Inflammatory macrophage treated with lipopolysaccharide for 1 hour (primary cell): ENCODE measurements around the gene RARRES2.

Experiments
- DNase-seq, 2 donors: peaks; one replicate each; pipeline ENCODE4 v3.0.0-alpha.2; 2020 to 2022

The RARRES2 gene

DNA sequence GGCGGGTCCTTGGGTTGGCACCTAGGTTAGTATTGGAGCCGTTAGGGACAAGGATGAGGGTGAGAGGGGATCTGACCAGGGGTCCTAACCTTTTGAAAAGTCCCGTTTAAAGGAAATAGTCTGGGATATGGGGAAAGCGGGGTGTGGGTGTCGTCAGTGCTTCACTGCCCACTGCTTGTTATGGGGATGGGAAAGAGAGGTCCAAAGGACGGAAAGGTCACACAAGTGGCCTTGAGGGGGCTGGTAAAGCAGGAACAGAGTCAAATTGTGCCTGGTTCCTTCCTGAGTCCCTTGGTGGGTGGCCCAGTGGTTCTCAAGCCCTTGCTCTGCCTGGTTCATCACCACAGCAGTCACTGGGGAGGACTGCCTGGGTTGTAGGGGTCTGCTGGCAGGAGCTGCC, 35.1 kb upstream of the RARRES2 start:
- no peak for DNase-seq

DNA sequence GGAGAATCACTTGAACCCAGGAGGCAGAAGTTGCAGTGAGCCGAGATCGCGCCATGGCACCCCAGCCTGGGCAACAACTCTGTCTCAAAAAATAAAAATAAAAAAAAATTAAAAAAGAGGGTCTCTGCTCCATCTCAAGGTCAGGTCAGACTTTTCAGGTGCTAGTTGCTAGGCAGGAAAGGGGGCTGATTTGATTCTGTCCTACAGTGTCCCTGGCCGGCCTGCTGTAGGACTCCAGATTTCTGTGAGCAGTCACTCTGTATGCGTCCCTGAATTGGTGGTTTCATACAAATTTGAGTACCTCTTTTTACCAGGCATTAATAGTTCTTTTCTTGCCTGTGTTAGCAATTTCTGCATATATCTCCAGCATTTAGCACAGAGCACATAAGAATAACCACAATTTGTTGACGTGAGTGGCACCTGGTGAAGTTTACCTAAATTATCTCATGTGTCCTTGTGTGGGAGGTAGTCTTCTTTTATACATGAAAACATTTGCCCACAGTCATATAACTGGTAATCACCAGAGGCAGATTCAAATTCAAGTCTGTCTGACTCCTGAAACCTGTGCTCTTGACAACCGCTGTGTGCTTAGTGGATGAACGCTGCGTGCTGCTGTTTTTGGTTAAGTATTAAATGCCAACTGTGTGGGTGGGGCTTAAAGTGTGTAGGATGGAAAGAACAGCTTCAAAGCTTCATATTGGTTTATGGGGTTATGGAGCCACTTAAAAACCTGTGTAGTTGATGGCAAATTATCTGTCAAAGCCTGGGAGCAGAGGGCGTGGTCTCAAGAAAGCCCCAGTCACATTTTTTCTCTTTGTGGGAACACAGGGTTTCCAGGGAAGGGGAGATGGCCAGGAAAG, 34.5 kb upstream of the RARRES2 start:
- no peak for DNase-seq

DNA sequence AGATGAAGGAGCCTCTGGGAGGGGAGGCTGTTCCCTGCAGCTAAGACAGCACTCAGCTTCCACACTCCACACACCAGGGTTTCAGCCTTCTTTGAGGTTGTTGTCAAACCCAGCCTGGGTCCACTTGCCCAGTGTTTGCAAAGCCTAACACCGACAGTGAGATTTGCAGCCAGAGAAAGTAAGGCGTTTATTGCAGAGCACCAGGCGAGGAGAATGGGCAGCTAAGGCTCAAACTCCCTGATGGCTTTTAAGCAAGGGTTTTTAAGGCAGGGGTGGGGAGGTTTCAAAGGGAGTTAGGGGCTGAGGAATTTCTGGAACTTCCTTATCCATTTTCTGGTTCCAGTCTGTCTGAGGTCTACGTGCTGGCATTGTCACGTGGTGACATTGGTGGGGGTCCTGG, 33.0 kb upstream of the RARRES2 start:
- DNase-seq: no peak

DNA sequence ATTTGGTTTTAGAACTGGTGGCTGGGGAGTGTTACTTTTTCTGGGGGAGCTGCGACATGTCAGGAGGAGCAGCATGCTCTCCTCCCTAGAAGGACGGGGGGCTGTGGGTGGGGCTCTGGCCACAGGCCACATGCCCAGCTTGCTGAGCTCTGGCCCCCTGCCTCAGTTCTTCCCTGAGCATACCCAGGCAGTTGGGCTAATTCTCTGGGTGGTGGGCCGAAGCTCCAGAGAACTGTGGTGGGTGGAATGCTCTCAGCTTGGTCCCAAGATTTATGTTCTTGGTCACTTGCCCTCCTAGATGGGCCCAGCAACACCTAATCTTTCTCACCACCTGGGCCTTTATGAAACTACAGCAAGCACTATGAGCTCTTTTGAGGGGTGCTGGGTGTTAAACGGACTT, 32.6 kb upstream of the RARRES2 start:
- no peak for DNase-seq

DNA sequence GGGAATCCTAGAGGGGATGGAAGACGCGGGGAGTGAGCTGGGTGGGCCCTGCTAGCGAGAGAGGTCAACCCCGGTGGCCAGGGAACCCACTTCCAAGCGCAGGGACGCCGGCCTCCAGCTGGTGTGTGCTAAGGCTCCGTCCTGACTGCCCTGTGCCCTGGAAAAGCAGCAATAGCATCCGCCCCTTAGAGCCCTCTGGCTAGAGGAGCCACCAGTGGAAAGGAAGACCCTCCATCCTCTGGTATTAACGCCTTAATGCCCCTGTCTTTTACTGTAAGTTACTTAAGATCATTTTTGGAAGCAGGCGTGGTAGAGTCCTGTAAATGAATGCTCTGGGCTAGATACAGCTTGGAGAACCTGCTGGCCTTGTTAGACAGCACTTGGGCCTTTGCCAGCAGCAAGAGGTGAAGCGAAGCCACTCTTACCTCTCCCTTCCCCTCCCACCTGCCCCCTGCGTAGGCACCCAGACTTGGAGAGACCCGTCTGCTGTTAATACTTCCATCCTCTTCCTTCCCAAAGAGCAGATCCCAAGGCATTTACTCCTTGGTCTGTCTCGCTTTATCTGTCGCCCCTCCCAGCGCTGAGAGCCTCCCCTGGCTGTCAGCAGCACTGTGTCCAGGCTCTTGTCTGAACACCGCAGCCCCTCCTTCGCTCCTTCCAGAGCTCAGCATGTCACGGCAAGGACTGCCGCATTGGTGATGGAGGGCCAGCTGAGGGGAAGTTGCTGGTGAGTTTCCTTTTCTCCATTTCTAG, 31.8 kb upstream of the RARRES2 start:
- DNase-seq: no peak

DNA sequence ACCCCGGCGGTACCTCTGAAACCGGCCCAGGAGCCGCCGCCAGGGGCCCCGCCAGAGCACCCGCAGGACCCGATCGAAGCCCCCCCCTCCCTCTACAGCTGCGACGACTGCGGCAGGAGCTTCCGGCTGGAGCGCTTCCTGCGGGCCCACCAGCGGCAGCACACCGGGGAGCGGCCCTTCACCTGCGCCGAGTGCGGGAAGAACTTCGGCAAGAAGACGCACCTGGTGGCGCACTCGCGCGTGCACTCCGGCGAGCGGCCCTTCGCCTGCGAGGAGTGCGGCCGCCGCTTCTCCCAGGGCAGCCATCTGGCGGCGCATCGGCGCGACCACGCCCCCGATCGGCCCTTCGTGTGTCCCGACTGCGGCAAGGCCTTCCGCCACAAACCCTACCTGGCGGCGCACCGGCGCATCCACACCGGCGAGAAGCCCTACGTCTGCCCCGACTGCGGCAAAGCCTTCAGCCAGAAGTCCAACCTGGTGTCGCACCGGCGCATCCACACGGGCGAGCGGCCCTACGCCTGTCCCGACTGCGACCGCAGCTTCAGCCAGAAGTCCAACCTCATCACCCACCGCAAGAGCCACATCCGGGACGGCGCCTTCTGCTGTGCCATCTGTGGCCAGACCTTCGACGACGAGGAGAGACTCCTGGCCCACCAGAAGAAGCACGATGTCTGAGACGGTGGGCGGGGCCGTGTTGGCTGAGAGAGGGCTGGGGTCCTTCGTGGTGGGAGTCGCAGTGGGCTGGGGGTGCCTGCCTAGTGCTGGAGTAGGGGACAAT, 31.0 kb upstream of the RARRES2 start:
- DNase-seq: no peak

DNA sequence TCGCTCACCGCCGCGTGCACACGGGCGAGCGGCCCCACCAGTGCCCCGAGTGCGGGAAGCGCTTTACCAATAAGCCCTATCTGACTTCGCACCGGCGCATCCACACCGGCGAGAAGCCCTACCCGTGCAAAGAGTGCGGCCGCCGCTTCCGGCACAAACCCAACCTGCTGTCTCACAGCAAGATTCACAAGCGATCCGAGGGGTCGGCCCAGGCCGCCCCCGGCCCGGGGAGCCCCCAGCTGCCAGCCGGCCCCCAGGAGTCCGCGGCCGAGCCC, 30.5 kb upstream of the RARRES2 start:
- DNase-seq: no peak

DNA sequence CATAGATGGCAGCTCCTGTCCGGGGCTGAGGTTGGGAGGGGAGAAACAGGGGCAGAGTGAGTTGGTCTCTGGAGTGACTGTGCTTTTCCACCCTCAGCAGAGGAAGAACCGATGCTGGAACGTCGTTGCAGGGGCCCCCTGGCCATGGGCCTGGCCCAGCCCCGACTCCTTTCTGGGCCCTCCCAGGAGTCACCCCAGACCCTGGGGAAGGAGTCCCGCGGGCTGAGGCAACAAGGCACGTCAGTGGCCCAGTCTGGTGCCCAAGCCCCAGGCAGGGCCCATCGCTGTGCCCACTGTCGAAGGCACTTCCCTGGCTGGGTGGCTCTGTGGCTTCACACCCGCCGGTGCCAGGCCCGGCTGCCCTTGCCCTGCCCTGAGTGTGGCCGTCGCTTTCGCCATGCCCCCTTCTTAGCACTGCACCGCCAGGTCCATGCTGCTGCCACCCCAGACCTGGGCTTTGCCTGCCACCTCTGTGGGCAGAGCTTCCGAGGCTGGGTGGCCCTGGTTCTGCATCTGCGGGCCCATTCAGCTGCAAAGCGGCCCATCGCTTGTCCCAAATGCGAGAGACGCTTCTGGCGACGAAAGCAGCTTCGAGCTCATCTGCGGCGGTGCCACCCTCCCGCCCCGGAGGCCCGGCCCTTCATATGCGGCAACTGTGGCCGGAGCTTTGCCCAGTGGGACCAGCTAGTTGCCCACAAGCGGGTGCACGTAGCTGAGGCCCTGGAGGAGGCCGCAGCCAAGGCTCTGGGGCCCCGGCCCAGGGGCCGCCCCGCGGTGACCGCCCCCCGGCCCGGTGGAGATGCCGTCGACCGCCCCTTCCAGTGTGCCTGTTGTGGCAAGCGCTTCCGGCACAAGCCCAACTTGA, 29.9 kb upstream of the RARRES2 start:
- DNase-seq: no peak

DNA sequence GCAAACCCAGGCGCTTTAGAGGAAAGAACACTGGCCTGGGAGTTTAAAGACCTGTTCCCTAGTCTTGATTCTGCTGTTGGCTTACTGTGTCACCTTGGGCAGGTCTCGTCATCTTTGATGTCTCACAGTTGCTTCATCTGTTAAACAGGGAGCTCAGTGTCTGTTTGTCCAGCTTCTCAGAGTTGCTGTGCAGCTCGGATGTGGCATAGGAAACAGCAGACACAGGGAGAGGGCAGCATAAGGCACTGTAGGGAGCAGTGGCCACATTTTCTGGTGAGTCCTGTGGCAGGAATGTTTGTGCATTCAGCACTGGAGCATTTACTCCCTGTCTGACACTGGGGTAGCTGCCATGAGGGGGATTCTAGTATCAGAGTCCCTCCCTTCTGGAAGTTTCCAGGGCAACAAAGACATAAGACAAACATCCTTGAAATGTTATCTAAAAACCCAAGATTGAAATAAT, 29.2 kb upstream of the RARRES2 start:
- no peak for DNase-seq

DNA sequence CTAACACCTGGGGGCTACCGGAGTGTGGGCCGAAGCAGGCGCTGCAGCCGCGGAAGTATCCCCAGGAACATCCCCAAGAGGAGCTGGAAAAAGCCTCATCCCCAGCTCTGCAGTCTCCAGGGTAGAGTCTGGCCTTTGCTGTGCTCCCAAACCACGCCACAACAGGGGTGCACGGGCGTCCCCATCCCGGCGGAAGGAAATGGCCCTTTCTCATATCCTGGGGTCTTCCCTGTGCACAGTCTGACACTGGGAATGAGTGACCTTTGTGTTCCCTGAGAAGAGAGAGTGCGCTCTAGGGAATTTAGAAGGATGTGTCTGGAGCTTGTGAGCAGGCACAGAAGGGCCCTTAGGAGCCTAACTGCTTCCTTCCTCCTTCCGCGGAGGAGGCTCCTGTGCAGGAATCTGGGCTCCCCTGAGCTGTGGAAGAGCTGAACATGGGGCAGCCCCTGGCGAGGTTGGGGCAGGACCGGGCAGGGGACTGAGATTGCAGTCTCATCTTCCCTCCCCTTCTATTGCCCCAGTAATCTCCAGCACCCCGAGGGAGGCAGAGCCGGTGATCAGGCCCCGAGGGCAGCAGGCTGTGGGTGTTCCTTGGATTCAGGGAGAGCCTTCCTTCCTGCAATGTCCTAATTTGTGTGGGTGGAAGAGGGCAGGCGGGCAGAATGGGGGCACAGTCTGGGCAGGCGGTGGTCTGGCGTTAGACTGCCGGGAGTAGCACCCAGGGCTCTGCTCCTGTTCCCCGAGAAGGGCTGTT, 28.5 kb upstream of the RARRES2 start:
- DNase-seq: peak in 1 of 2 donors; percentile 49

DNA sequence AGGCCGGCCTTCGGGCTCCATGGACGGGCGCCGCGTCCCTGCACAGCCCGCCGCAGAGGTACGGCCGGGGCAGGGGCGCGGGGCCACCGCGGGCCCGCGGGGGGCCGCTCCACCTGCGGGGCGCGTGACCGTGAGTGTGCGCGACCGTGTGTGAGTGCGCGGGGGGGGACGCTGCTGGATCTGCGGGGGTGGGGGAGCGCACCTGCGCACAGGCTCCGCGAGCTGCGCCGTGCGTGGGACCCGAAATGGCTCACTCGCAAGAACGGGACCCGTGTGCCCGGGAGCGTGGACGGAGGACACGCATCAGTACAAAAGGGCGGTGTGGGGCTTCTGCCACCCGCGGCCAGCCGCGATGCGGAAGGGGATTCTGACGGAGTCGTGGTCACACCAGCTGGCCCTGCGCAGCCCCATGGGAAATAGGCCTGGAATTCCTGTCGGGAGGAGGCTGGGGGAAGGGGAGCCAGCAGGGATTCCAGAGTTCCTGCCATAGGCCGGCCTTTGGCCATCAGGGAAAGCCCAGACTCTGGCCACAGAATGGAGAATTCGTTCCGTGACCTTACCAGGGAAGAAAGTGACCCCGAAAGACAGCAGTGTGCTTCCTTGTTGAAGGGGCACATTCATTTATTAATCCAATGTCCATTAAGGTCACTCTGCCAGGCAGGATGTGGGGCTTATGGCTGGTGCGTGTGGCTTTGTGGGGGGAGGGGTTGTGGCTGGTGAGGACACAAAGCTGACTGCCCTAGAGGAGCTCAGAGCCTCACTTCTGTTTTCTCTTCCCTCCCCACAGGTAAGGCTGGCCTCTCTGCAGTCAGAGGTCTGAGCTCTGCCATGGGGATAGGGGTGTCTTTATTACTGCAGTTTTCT, 27.7 kb upstream of the RARRES2 start:
- peak; percentile 62 to 73 for DNase-seq

DNA sequence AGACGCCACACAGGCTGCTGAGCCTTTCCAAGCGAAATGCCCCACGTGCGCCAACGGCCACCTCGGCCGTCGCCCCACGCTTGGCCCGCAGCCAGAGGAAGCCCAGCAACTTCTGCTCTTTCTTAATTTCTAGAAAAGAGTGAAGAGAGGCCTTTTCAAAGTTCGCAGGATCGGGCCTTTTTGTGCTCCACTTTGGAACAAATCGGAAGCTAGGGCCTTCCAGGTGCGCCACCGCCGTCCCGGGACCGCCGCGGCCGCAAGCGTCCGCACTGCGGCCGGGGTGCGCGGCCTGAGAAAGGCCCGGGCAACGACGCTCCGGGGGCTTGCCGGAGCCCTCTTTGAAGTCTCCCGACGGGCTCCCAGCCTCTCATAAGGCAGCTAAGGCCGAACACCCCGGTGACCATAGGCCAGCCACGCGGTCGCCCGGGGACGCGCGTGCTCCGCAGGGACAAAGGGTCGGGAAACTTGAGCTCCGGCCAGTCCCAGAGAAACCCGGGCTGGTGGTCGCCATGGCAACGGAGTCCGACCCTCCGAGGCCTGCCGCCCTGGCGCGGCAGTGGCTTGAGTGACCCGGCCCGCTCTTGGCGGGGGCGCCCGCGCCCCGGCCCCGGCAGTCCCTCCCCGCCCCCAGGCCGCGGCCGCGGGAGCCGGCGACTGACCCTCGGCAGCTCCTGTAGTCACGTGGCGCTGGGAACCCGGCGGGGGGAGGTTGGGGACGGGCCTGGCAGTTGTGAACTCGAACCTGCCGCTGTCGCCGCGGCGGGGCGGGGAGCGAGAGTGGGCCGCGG, 26.9 kb upstream of the RARRES2 start, which contains the start of gene REPIN1:
Gene REPIN1, plus strand, starts transcription at position 727 of the 788 bp plus-strand sequence. CDS start 890 bp downstream, outside the sequence.
- peak; percentile 79 to 82 for DNase-seq

DNA sequence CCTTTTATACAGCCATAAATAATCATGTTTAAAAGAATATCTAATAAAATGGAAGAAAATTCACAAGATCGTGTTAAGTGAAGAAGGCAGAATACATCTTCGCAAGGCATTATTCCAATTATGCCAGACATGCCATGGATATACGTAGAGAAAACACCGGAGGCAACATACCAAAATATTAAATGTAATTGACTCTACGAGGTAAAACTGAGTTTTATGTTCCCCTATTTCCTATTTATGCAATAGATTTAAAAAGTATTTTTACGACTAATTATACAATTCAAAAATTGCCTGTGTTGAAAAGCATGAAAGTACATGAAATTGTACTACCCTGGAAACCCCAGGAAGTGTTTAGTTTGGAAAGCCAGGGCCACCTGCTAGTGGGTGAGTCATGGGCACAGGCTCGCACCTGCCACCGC, 26.3 kb upstream of the RARRES2 start:
- DNase-seq: peak; percentile 81 to 92

DNA sequence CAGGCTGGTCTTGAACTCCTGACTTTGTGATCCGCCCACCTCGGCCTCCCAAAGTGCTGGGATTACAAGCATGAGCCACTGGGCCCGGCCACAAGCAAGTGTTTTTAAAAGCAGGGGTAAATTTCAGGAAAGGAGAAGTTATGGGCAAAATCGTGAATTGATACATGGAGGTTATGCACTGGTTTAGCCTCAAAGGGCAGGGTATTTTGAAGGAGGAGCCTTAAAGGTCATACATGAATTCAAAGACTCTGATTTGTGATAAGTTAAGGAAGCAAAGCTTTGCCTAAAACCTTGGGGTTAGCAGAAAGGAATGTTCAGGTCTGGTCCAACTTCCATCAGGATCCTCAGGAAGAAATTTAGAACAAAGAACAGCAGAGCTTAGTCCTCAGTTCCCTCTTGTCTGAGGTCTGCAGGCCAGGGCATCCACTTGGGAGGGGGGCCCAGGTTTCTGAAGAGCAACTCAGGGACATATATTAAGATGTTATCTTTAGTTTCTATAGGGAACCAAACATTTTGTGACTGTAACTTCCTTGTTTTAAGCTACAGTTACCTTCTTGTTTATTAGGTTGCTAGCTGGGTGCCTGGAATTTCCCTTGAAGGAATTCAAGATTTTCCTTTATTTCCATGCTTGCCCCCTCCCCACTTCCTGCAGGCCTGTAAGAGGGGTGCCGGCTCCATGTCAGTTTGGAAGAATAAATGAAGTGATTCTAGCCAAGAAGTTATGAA, 24.4 kb upstream of the RARRES2 start:
- peak; percentile 68 to 86 for DNase-seq

DNA sequence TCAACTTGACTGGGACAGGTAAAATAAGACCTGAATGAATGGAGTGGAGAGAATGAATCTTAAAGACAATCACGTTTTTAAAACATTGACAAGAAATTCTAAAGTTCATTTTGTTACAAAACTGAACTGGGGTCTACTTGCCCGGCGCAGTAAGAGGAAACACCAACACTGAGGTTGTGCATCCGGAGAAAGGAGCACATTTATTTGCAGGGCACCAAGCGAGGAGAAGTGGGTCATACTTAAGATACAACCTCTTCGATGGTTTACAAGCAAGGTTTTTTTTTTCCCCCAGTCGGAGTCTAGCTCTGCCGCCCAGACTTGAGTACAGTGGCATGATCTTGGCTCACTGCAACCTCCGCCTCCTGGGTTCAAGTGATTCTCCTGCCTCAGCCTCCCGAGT, 23.8 kb upstream of the RARRES2 start:
- DNase-seq: no peak

DNA sequence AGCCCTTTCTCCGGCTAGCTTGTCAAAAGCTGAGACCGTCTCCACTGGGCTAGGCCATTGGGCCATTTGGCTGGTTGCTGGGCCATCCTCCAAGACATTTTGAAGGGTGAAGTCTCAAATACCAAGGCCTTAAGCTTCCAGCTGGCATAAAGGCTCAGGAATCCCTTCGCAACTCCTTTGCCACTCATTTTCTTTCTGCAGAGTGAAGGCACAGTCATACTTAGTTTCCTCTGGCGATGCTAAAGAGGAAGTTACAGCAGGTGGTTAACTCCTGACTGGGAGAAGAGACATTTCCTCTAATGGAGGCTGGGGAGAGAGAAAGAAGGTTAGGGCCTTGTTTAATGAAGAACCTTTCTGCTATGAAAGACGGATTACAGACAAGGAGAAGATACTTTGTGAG, 22.4 kb upstream of the RARRES2 start:
- DNase-seq: peak; percentile 71 to 83

DNA sequence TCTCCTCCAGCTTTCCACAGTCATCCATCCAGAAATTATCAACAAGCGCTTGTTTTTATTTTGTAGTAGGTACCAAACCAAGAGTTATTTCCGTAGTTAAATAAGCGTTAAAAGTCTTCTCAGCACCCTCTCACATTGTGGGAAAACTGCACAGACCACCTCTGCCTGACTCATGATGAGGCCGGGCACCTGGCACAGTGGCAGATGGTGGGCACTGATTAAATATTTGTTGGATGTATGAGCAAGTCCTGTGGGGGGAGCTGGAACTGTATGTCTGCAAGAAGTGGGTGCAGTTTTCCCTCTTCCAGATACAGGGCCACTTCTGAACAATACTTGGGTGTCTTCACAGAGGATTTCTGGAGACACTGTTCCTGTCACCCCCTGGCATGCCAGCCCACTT, 21.9 kb upstream of the RARRES2 start:
- DNase-seq: no peak

DNA sequence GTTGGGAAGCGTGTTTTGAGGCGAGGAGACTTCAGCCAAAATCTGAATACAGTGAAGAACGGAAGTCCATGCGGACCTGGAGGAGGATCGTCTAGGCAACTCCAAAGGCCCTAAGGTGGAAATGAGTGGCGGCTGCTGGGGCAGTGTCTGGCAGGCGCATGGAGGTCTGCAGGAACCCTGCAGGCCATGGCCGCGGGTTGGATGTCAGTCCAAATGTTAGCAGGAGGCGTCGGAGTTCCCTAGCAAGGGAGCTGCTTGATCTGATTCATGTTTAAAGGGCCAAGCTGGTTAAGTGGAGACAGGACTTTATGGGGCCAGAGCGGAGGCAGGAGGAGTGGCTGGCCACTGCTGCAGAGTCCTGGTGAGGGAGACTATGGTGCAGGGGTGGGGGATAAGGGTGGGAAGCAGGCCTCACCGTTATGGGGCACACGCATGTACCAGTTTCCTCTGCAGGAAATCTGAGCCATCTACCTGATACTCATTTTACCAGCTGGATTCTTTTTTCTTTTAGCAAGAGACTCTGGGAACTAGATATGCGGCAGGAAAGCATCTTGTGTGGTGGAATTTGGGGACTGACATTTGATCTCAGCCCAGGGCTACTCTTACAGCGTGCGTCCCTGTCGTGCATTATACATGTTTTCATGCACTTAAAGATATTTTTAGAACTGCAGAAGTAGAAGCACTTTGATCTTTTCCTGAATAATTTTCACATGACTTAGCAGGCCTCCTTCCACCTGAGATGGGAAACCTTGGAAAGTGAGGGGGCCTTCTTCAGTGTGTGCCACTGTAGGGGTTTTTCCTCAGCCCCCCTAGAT, 20.6 kb upstream of the RARRES2 start:
- no peak for DNase-seq
